Pulmonary artery endothelial cell (primary cell): ENCODE results near the gene KDM2B. TPM values are rescaled to one million over a fixed set of nuclear protein-coding genes. Genes with fewer than 3 reads are reported as not detected.

Experiments
- DNase-seq: peaks from one replicate; pipeline ENCODE4 v3.0.0-alpha.2; 2011; ENCODE audit warnings: low read depth, low spot score
- total RNA-seq: library from RNA; depleted of rRNA; stranded (reverse); fragments of >200 nt; gene quantifications from 2 replicates; pipeline ENCODE4 v1.2.3, GENCODE V29; 2014

Gene KDM2B
- total RNA-seq, 1 donor from 2014 or later, result 30.5 TPM

DNA sequence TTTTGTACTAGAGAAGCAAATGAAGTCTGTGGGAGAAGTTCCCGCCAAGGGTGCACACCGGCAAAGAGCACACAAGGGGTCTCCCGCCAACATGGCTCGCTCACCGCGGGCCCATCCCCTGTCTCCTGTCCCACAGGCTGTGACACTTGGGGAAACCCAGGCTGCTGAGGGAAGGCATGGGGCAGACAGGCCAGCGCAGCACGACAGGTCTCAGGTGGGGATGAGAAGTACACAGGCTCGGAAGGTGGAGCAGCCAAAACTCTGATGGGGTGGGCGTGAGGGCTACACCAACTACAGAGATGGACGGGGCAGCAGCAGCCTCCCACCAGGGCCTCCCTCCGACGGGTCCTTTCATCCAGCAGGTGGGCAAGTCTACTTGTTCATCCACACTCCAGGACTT is 116.5 kb downstream of the KDM2B start:
- DNase-seq, result no peak

- no peak for DNase-seq
Measured at GRCh38 chr12:121461048-121461447, 119.8 kb downstream of the KDM2B start.

- no peak for DNase-seq
Measured at GRCh38 chr12:121456551-121456950, 124.3 kb downstream of the KDM2B start.

DNA sequence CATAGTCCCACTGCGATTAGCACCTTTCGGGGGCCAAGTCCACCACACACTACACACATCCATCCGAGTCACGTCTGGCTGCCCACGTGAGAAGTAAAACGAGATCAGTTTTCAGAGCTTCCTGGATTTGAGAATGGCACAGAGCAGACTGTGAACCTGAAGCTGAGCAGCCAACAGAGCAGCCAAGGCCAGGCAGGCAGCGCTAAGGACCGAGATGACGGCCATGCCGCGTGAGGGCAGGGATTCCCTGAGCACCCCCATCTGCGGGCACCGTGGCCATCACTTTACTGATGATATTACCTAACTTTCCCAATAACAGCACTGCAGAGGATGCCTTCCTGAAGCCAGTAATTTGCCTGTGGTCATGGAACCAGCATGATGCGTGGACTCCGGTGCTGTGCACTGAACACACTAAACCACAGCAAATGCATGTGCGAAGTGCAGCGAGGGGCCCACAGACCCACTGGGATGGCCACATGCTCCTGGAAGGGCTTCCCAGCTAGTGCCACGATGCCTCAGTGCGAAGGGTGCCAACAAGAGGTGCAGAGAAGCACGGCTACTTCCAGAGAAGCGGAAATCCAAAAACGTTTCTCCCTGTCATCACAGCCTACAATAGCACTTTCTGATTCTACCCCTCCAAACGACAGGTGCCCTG is 124.9 kb downstream of the KDM2B start:
- no peak for DNase-seq

DNA sequence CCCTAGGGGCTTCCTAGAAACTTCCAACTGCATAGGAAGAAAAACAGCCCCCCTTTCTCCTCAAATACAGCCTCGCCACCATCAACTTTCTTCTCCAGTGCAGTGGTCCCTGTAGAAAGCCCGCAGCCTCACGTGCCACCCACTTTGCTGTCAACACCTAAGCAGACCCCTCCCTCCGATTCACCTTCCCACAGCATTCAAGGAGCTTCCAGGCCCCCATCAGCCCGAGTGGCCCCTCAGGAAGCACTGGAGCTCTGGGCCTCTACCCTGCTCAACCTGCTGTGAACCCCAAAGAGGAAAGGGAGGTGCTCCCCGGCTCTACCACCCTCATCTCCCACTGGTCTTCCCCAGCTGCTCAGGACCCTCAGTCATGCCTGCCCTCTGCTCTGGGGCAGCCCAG is 125.9 kb downstream of the KDM2B start:
- no peak for DNase-seq

DNA sequence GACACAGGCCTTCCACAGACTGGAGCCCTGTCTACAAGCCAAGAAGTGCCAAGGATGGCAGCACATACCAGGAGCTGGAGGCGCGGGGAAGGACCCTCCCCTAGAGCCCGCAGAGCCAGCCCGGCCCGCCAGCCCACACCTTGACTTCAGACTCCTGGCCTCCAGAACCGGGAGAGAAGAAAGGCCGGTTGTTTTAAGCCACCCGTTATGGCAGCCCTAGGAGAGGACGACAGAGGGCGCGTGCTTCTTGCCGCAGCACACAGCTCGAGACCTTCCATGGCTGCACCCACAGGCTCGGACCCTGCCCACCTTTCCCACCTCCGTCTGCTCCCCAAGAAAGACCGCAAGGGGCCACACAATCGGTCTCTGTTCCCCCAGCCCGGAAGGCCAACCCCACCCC is 127.2 kb downstream of the KDM2B start:
- no peak for DNase-seq

DNA sequence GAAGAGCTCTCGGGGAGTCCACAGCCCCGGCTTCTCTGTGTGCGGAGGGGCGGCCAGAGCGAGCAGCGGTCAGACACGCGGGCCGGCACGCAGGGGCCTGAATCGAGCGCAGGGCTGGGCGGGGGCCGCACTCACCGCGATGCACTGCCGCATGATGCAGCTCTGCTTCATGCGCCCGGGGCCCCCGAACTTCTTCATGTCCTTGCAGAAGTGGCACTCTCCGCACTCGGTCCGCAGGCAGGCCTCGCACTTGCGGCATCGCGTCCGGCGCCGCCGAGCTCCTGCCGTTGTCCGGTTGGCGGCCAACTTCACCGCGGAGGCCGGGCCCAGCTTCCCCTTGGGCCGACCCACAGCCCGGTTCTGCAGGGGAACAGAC is 127.8 kb downstream of the KDM2B start:
- no peak for DNase-seq

- DNase-seq, result no peak
Measured at GRCh38 chr12:121452340-121452984, 128.4 kb downstream of the KDM2B start.

DNA sequence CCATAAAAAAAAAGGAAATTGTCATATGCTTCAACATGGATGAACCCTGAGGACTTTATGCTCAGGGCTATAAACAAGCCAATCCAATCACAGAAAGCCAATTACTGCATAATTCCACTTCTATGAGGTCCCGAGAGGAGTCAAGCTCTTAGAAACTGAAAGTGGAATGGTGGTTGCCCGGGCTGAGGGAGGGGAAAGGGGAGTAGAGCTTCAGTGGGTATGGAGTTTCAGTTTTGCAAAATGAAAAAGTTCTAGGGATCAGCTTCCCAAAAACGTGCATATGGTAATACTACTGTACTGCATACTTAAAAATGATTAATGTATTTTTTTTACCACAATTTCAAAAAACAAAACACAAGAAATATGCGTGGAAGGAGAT is 128.9 kb downstream of the KDM2B start:
- DNase-seq, result no peak

GRCh38 chr12:121448771-121449315 is 132.0 kb downstream of the KDM2B start:
- DNase-seq, result no peak

- DNase-seq, result no peak
Measured at GRCh38 chr12:121446750-121447149, 134.1 kb downstream of the KDM2B start.

DNA sequence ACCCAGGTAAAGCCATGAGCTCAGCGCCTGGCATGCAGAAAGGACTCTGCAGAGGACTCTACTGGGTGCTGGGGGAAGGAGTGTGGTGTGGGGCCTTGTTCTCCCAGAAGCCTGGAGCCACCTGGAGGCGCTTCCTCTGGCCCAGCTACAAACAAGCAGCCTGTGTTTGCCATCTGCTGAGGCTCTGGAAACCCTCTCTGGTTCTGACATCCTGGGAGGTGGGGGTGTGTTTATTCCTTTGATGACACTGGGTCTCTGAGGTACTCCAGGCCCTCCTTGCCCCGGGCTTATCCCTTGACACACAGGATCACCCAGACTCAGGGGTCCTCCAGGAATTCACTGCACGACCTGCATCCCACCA is 136.0 kb downstream of the KDM2B start:
- DNase-seq, result no peak

- DNase-seq, result no peak
Measured at GRCh38 chr12:121443911-121444841, 136.6 kb downstream of the KDM2B start.

GRCh38 chr12:121443193-121443870 is 137.5 kb downstream of the KDM2B start:
- DNase-seq, result peak; percentile 27

GRCh38 chr12:121442028-121442948 is 138.5 kb downstream of the KDM2B start:
- no peak for DNase-seq

DNA sequence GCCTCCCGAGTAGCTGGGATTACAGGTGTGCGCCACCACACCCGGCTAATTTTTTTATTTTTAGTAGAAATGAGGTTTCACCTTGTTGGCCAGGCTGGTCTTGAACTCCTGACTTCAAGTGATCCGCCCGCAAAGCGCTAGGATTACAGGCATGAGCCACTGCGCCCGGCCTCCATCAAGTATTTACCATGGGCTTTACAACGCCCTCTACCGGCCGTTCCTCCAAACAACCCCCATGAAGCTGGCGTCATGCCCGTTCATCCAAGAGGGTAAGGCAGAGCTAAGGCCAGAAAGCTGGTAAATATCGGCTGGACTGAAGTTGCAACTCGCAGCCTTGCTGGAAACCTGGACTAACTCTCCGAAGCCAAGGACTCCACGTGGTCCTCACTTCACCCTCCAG is 139.3 kb downstream of the KDM2B start:
- DNase-seq, result no peak

GRCh38 chr12:121440768-121441167 is 140.1 kb downstream of the KDM2B start:
- no peak for DNase-seq

DNA sequence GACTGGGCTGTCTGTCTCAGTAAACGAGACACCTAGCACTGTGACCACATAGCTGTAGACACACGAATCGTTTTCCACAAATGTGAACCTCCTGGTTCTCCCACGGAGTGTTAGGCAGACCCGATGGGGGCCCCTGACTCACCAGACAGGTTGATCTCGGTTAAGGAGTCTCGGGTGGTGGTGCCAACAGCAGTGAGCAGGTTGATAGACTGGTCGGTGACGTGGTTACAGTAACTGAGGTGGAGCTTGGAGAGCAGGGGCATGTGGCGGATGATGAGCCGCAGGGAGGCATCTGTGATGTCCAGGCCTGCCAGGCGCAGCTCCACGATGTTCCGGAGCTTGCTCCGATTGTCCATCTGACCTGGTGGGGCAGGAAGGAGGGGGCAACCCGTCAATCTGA is 141.1 kb downstream of the KDM2B start:
- no peak for DNase-seq

DNA sequence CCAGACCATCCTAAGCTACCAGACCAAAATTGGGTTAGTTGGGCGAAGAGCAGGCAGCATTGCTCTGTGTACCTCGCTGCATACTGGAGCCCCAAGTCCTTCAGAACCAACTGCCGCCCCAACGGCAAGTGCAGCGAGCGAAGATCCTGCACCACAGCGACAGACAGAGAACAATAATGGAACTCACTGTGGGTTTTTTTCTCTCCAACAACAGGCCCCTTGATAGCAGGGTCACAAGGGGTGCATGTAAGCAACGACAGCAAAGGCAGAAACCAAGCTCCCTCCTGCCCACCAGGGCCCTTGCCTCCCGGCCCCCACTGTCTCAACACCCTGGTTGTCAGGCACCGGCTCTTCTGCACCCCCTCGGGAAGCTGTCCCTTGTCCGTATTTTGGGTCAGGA is 141.9 kb downstream of the KDM2B start:
- no peak for DNase-seq

- no peak for DNase-seq
Measured at GRCh38 chr12:121436706-121437105, 144.1 kb downstream of the KDM2B start.
